Duodenal mucosa (tissue), 2 donors: Measurements from ENCODE around the gene TBC1D9B.
"Not testable (repeated sequence)": the region's sequence is repeated elsewhere in the genome, so short reads cannot be mapped to it uniquely, and the experiment has no call there.

Experiments used
- H3K27ac ChIP-seq: one replicate; pipeline ENCODE4 v1.7.0; 2013; ENCODE audit warnings: low read depth, low read length
- H3K27me3 ChIP-seq, 2 donors: one replicate each; pipeline ENCODE4 v1.7.0; 2013; ENCODE audit warnings: low read length in 2 of 2, control low read depth in 1 of 2; ENCODE audit not compliant: insufficient read depth in 2 of 2, control insufficient read depth in 1 of 2
- H3K36me3 ChIP-seq, 2 donors: one replicate each; pipeline ENCODE4 v1.7.0; 2013; ENCODE audit warnings: low read length in 2 of 2, control low read depth in 1 of 2; ENCODE audit not compliant: insufficient read depth in 2 of 2, control insufficient read depth in 1 of 2
- H3K4me1 ChIP-seq, 2 donors: one replicate each; pipeline ENCODE4 v1.7.0; 2013; ENCODE audit warnings: low read length in 2 of 2, control low read depth in 1 of 2; ENCODE audit not compliant: insufficient read depth in 2 of 2, control insufficient read depth in 1 of 2
- H3K4me3 ChIP-seq, 2 donors: one replicate each; pipeline ENCODE4 v1.7.0; 2013; ENCODE audit warnings: low read length in 2 of 2, low read depth in 1 of 2
- H3K9ac ChIP-seq, 2 donors: one replicate each; pipeline ENCODE4 v1.7.0; 2013; ENCODE audit warnings: low read length in 2 of 2, low read depth in 1 of 2
- H3K9me3 ChIP-seq, 2 donors: one replicate each; pipeline ENCODE4 v1.7.0; 2013; ENCODE audit warnings: low read length in 2 of 2, control low read depth in 1 of 2; ENCODE audit not compliant: control insufficient read depth in 1 of 2

Gene TBC1D9B

GRCh38 chr5:179876610-179876952 lies 31.1 kb downstream of the TBC1D9B start:
- Histone ChIP-seq H3K9ac (no peak overlapping the region), H3K27me3 (no peaks in the 10 kb centered on the region), H3K27ac (no peak overlapping the region), H3K4me1 (no peaks in the 10 kb centered on the region), H3K9me3 (no peaks in the 10 kb centered on the region), H3K36me3 (peaks cover 54 to 87% of the 10 kb centered on the region in 2 donors), H3K4me3 (no peak overlapping the region)

GRCh38 chr5:179875741-179876609 lies 31.7 kb downstream of the TBC1D9B start:
- H3K27me3 ChIP-seq, result no peaks in the 10 kb centered on the region
- H3K4me3 ChIP-seq, result no peak overlapping the region
- H3K9ac ChIP-seq, result no peak overlapping the region
- no peak overlapping the region for H3K27ac ChIP-seq
- H3K9me3 ChIP-seq, result no peaks in the 10 kb centered on the region
- H3K4me1 ChIP-seq, result no peaks in the 10 kb centered on the region
- H3K36me3 ChIP-seq, result peaks cover 59 to 87% of the 10 kb centered on the region in 2 donors

GRCh38 chr5:179874536-179875292 lies 33.0 kb downstream of the TBC1D9B start:
- H3K27ac ChIP-seq, result no peak overlapping the region
- no peak overlapping the region for H3K4me3 ChIP-seq
- H3K4me1 ChIP-seq, result no peaks in the 10 kb centered on the region
- H3K9ac ChIP-seq, result no peak overlapping the region
- no peaks in the 10 kb centered on the region for H3K9me3 ChIP-seq
- H3K36me3 ChIP-seq, result peaks cover 61 to 88% of the 10 kb centered on the region in 2 donors
- no peaks in the 10 kb centered on the region for H3K27me3 ChIP-seq

GRCh38 chr5:179874136-179874535 lies 33.6 kb downstream of the TBC1D9B start:
- no peak overlapping the region for H3K4me3 ChIP-seq
- no peak overlapping the region for H3K27ac ChIP-seq
- H3K4me1 ChIP-seq, result no peaks in the 10 kb centered on the region
- no peaks in the 10 kb centered on the region for H3K27me3 ChIP-seq
- H3K9ac ChIP-seq, result no peak overlapping the region
- no peaks in the 10 kb centered on the region for H3K9me3 ChIP-seq
- peaks cover 59 to 88% of the 10 kb centered on the region in 2 donors for H3K36me3 ChIP-seq

GRCh38 chr5:179873588-179874110 lies 34.0 kb downstream of the TBC1D9B start:
- no peaks in the 10 kb centered on the region for H3K4me1 ChIP-seq
- H3K9ac ChIP-seq, result no peak overlapping the region
- no peaks in the 10 kb centered on the region for H3K27me3 ChIP-seq
- H3K4me3 ChIP-seq, result no peak overlapping the region
- no peak overlapping the region for H3K27ac ChIP-seq
- peaks cover 55 to 89% of the 10 kb centered on the region in 2 donors for H3K36me3 ChIP-seq
- no peaks in the 10 kb centered on the region for H3K9me3 ChIP-seq

- no peaks in the 10 kb centered on the region for H3K27me3 ChIP-seq
- H3K27ac ChIP-seq, result no peak overlapping the region
- H3K36me3 ChIP-seq, result peaks cover 56 to 85% of the 10 kb centered on the region in 2 donors
- no peak overlapping the region for H3K9ac ChIP-seq
- no peaks in the 10 kb centered on the region for H3K9me3 ChIP-seq
- no peak overlapping the region for H3K4me3 ChIP-seq
- no peaks in the 10 kb centered on the region for H3K4me1 ChIP-seq
These were observed 34.7 kb downstream of the TBC1D9B start for GRCh38 chr5:179872828-179873575.

GRCh38 chr5:179872055-179872827 lies 35.5 kb downstream of the TBC1D9B start:
- Histone ChIP-seq H3K36me3 (peaks cover 52 to 83% of the 10 kb centered on the region in 2 donors), H3K27ac (no peak overlapping the region), H3K4me1 (no peaks in the 10 kb centered on the region), H3K9ac (no peak overlapping the region), H3K9me3 (no peaks in the 10 kb centered on the region), H3K4me3 (no peak overlapping the region), H3K27me3 (no peaks in the 10 kb centered on the region)

GRCh38 chr5:179871533-179871932 lies 36.2 kb downstream of the TBC1D9B start:
- not testable (repeated sequence) for H3K4me1 ChIP-seq, H3K27ac ChIP-seq, H3K4me3 ChIP-seq, H3K9me3 ChIP-seq, H3K27me3 ChIP-seq, H3K9ac ChIP-seq
- peaks cover 52 to 87% of the 10 kb centered on the region in 2 donors for H3K36me3 ChIP-seq

- no peak overlapping the region for H3K9ac ChIP-seq
- no peaks in the 10 kb centered on the region for H3K4me1 ChIP-seq
- H3K4me3 ChIP-seq, result no peak overlapping the region
- no peak overlapping the region for H3K27ac ChIP-seq
- H3K9me3 ChIP-seq, result no peaks in the 10 kb centered on the region
- H3K27me3 ChIP-seq, result no peaks in the 10 kb centered on the region
- peaks cover 47 to 87% of the 10 kb centered on the region in 2 donors for H3K36me3 ChIP-seq
These were observed 36.7 kb downstream of the TBC1D9B start for GRCh38 chr5:179870952-179871351.
